ENCODE results near the gene VAMP5.
A peak's percentile ranks its signal among the peaks of the same experiment; 100 is the strongest.

Gene VAMP5

DNA sequence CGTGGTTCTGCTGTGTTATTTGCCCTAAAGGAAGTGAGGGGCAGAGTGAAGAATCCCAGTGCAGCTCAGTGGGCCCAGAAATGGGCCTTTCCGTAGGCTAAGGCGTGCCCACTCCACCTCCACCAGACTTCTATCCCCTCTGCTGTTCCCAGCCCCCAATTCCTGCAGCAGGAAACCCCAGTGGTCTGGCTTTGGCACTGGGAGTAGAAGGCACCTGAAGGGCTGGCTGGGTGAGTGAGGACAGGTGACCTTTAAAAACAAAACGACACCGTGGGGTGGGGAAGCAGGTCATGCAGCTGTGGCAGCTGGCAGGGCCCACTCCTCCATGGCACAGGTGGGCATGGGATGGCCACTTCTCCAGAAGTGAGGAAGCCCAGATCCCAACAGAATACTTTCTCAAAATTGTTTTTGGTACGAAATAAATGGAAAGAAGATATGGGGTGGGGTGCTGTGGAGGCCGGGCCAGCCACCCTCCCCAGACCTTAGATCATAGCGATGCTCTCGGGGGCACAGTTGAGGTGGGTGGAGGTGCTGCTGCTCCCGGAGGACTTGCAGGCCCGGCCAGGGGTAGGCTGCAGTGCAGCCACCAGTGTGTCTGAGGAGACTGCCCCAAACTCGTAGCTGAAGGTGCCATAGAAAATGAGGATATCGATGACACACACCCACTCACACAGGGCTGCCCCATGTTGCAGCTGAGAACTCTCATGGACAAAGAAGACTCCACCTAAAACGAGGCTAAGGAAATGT lies 14.5 kb downstream of the VAMP5 start:
- no peak overlapping the region for H3K4me3 ChIP-seq (ENCODE audit: low read length)
- TF ChIP-seq, protein P1, sequence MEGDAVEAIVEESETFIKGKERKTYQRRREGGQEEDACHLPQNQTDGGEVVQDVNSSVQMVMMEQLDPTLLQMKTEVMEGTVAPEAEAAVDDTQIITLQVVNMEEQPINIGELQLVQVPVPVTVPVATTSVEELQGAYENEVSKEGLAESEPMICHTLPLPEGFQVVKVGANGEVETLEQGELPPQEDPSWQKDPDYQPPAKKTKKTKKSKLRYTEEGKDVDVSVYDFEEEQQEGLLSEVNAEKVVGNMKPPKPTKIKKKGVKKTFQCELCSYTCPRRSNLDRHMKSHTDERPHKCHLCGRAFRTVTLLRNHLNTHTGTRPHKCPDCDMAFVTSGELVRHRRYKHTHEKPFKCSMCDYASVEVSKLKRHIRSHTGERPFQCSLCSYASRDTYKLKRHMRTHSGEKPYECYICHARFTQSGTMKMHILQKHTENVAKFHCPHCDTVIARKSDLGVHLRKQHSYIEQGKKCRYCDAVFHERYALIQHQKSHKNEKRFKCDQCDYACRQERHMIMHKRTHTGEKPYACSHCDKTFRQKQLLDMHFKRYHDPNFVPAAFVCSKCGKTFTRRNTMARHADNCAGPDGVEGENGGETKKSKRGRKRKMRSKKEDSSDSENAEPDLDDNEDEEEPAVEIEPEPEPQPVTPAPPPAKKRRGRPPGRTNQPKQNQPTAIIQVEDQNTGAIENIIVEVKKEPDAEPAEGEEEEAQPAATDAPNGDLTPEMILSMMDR (conservative IDR thresholded peaks at IDR 0.05; ENCODE audit: low read depth, low read length), result no peak
- no peak for DNase-seq (ENCODE audit: low read depth)

DNA sequence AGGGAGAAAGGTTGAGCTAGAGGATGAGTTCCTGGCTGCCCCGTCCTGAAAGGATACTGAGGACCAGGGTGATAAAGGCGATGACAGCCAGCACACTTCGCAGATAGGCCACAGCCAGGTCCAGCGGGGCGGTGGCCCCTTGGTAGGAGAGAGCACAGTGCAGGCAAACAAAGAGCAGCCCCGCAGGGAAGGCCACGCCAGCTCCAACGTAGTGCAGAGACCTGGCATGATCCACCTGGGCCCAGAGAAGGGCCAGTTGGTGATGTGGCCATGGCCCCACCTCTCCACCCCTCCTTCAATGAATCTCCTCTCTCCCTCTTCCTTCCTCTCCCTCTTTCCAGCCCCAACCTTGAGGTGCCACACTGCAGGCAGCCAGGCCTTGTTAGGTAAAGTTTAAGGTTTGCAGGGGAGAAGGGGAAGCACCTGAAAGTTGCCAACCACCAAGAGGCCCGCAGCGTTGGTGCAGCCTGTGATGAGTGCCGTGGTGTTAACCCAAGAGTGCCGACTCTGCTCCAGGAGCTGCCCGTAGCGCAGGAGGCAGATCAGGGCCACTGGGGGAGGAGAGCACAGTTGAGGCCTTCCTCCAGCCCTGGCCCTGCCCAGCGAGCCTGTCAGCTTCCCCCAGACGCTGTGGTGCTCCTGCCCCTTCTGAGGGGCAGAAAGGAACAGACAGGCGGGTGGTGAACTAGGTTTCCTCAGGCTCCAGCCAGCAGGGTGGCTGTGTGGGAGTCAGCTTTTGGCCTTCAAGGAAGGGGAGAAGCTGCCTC lies 15.4 kb downstream of the VAMP5 start:
- no peak for DNase-seq (ENCODE audit: low read depth)
- TF ChIP-seq, protein P1 (conservative IDR thresholded peaks at IDR 0.05; ENCODE audit: low read depth, low read length), result no peak
- H3K4me3 ChIP-seq (ENCODE audit: low read length), result no peak overlapping the region

DNA sequence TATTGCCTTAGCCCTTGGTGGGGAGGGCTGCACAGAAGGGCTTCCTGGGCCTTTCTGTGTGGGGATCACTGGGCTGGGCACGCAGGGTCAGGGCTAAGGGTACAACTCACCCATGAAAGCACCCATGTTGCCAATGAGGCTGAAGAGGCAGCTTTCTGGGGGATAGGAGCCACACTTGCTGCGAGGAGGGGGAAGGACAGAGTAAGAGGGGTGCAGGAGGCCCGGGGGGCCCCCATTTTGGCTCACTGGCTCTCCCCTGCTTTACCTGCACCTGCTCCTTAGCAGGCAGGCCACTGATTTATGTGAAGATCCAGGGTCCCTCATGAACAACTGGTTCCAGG lies 16.0 kb downstream of the VAMP5 start:
- DNase-seq (ENCODE audit: low read depth), result no peak
- H3K4me3 ChIP-seq (ENCODE audit: low read length), result no peak overlapping the region
- TF ChIP-seq, protein P1 (conservative IDR thresholded peaks at IDR 0.05; ENCODE audit: low read depth, low read length), result no peak

DNA sequence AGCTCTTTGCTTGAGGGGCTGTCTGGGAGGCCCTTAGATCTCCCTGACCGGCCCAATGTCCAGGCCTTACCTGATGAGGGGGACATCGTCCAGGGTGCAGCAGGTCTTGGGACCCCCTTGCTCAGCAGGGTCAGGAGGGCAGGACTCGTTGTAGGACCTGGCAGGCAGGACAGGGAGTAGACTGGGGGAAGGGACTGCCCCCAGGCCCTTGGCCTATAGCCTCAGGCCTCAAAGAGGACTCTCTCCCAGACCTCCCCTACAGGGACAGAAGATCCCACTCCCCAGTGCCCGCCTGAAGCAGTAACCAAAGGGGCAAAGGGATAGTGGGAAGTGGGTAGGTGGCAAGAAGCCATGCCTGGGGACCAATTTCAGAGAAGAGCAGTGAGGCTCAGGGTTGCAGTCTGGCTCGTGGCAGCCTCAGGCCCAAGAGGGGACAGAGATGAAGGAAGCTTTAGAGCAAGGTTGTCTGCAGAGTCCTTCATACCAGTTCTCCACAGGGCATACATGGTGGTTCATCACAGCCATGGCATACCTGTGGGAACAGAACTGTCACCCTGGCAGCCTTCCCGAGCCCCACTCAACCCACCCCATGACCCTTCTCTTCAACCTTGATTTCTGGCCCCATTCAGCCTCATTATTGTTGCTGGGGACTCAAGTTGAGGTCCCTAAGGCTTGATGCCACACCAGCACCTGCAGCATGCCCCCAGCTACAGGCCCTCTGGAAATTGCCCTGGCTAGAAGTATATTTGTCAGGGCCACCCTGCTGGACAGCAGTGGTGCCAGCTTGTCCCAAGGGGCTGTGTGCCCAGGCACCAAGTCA lies 16.9 kb downstream of the VAMP5 start:
- H3K4me3 ChIP-seq (ENCODE audit: low read length), result peak overlapping the region; percentile 90
- TF ChIP-seq, protein P1 (conservative IDR thresholded peaks at IDR 0.05; ENCODE audit: low read depth, low read length), result no peak

DNA sequence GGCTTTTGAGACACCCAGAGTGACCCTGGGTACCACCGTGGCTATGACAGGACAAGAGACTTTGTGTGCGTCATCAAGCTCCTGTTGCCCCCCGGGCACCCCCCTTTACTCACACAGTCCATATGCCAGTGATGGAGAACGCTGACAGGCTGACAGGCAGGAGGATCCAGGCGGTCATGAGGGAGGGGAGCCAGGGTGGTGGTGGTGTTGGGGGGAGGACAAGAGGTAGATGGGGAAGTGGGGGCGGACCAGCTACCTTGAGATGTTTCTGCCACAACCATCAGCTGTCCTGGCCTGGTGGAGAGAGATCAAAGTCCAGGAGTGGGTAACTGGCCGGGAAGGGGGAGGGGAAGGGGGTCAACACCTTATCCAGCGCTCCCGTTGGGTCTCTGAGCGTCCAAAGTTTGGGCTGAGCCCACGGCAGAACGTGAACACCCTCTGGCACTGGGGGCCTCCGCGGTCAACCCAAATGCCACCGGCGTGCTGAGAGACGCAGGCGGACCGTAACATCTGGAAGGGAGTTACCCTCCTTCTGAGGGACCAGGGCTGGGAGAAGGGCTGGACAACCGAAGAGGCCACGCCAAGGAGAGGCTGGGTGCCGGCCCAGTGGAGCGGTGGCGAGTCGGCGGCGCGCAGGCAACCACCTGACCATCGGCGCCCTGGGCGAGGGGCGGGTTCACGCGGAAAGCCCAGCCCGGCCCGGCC lies 17.7 kb downstream of the VAMP5 start:
- no peak for DNase-seq (ENCODE audit: low read depth)

More for the DNA sequence above, 16.9 kb downstream of the VAMP5 start:
- no peak for DNase-seq (ENCODE audit: low read depth)

More for the DNA sequence above, 17.7 kb downstream of the VAMP5 start:
- peak overlapping the region; percentile 90 for H3K4me3 ChIP-seq (ENCODE audit: low read length)
- TF ChIP-seq, protein P1 (conservative IDR thresholded peaks at IDR 0.05; ENCODE audit: low read depth, low read length), result no peak

All from retinal pigment epithelial cell (primary cell).